Subcutaneous adipose tissue (tissue), 4 donors: ENCODE measurements around the gene NRAP. TPM values are rescaled to one million over a fixed set of nuclear protein-coding genes. Genes with fewer than 3 reads are reported as not detected.

Experiments used
- total RNA-seq, 4 donors: library from RNA; depleted of rRNA; stranded (reverse); fragments of >200 nt; gene quantifications; one replicate each; pipeline ENCODE4 v1.1.0, GENCODE V29; 2016
- TF ChIP-seq, protein P1 (sequence below): fragments of 450-650 bp; IDR thresholded peaks from one replicate; pipeline ENCODE4 v1.5.1; 2016; ENCODE audit warnings: low read depth, mild to moderate bottlenecking, control low read depth, antibody characterized with exemption, moderate library complexity

Gene NRAP, protein sequence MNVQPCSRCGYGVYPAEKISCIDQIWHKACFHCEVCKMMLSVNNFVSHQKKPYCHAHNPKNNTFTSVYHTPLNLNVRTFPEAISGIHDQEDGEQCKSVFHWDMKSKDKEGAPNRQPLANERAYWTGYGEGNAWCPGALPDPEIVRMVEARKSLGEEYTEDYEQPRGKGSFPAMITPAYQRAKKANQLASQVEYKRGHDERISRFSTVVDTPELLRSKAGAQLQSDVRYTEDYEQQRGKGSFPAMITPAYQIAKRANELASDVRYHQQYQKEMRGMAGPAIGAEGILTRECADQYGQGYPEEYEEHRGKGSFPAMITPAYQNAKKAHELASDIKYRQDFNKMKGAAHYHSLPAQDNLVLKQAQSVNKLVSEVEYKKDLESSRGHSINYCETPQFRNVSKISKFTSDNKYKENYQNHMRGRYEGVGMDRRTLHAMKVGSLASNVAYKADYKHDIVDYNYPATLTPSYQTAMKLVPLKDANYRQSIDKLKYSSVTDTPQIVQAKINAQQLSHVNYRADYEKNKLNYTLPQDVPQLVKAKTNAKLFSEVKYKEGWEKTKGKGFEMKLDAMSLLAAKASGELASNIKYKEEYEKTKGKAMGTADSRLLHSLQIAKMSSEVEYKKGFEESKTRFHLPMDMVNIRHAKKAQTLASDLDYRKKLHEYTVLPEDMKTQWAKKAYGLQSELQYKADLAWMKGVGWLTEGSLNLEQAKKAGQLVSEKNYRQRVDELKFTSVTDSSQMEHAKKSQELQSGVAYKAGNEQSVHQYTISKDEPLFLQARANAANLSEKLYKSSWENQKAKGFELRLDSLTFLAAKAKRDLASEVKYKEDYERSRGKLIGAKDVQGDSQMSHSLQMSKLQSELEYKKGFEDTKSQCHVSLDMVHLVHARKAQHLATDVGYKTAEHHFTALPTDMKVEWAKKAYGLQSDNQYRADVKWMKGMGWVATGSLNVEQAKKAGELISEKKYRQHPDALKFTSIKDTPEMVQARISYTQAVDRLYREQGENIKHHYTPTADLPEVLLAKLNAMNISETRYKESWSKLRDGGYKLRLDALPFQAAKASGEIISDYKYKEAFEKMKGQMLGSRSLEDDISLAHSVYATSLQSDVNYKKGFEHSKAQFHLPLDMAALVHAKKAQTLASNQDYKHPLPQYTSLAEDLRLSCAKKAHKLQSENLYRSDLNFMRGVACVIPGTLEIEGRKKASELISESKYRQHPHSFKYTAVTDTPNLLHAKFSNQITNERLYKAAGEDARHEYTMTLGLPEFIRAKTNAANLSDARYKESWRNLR (N-terminal part only)
- not detected for total RNA-seq

DNA sequence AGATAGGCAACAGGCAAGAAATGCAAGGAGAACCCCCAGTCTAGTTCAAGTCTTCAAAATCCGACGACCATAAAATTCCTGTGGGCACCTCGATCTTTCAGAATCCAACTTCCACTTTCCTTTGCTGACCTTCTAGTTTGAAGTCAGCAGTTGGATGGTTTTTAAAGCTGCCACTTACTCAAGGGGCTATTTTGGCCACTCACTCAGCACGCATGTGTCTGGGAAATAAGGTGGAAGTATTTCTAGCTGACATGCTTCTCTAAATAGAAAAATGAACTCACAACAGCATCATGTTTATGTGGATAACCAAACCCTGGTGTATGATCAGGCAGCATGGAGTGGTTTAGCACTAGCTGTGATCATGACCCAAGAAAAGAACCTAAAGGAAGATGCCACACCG is at the start of gene NRAP:
Gene NRAP, minus strand, starts transcription at position 134 of the 400 bp plus-strand sequence. CDS start 159 bp downstream, outside the sequence.
- TF ChIP-seq, protein P1, sequence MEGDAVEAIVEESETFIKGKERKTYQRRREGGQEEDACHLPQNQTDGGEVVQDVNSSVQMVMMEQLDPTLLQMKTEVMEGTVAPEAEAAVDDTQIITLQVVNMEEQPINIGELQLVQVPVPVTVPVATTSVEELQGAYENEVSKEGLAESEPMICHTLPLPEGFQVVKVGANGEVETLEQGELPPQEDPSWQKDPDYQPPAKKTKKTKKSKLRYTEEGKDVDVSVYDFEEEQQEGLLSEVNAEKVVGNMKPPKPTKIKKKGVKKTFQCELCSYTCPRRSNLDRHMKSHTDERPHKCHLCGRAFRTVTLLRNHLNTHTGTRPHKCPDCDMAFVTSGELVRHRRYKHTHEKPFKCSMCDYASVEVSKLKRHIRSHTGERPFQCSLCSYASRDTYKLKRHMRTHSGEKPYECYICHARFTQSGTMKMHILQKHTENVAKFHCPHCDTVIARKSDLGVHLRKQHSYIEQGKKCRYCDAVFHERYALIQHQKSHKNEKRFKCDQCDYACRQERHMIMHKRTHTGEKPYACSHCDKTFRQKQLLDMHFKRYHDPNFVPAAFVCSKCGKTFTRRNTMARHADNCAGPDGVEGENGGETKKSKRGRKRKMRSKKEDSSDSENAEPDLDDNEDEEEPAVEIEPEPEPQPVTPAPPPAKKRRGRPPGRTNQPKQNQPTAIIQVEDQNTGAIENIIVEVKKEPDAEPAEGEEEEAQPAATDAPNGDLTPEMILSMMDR, result no peak

DNA sequence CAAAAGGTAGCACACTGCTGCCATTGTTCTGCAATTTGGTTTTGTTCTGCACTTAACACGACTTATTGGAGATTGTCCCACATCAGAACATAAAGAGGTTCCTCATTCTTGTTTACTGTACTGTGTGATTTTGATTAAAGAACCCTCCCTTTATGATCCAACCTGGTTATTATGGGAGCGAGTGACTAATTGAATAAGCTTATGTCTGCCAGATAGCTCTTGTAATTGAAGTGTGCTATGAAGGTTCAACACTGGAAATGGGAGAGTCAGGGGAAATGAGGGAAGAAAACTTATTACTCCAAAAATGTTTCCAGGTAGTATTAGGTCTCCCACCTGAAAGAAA is 49.8 kb upstream of the NRAP start:
- TF ChIP-seq, protein P1, result no peak

DNA sequence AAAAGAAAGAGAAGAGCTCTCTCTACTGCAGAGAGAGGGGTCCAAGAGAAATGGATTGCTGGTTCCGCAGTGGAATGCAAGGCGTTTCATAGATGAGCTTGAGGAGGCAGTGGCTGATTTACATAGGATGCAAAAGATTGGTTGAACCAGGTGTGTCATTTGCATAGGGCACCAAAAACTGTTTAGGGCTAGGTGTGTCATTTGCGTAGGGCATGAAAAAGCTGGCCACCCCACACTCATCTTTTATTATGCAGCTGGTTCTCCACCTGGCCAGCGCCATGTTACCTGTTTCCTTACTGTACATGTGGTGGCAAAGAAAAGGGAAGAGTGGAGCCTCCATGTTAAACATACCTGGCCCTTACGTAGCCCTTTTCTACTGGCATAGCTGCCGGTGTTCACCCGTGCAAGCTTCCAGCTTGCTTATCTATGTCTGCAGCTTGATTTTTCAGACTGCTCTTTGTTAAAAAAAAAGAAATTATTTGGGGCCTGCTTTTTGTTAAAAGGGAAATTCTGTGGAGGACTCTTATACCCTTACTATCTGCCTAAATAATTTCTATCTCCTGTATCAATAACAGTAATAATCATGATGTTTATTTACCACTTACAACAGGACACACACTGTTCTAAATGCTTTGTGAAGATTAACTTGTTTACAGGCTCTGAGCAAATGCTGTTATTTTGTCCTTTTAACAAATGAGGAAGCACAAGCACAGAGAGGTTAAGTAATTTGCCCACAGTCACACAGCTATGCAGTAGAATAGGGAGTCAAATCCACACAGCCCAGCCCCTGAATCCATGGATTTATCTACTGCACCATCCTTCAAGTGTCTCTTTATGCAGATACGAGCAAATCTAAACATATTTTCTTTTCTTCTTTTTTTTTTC is 49.2 kb upstream of the NRAP start:
- TF ChIP-seq, protein P1, result no peak

DNA sequence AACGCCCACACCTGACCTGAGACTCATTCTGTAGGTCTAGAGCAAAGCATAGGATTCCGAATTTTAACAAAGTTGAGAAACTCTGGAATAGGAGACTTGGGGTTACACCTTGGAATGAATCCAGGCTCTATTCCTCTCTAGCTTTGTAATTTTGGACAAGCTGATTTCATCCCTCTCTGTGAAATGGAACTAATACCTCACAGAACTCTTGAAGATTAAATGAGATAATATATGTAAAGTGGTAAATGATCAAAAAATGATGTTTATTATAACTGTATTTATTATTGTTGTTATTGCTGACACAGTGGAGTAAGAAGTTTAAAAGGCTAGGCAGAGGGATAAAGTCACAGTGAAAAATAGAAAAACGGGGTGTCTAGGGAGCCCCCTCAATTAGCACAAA is 48.2 kb upstream of the NRAP start:
- TF ChIP-seq, protein P1, result no peak

DNA sequence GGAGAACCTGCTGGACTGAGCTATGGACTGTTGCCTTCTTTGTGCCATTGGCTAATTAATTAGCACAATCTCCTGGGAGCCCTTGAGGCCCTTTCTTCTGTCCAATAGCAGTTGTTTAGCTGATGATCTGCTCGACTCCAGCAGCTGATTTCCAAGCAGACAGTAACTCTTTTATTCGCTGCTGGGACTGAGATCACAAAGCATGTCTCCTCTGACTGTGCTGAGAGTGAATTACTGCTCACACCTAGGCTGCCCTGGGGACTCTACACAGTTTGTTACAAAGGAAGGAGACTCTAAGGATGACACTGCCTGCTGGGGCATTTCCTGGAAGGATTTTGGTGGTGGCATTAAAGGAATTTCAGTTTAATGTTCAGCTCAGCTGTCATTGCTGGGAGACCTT is 47.3 kb upstream of the NRAP start:
- TF ChIP-seq, protein P1, result no peak

DNA sequence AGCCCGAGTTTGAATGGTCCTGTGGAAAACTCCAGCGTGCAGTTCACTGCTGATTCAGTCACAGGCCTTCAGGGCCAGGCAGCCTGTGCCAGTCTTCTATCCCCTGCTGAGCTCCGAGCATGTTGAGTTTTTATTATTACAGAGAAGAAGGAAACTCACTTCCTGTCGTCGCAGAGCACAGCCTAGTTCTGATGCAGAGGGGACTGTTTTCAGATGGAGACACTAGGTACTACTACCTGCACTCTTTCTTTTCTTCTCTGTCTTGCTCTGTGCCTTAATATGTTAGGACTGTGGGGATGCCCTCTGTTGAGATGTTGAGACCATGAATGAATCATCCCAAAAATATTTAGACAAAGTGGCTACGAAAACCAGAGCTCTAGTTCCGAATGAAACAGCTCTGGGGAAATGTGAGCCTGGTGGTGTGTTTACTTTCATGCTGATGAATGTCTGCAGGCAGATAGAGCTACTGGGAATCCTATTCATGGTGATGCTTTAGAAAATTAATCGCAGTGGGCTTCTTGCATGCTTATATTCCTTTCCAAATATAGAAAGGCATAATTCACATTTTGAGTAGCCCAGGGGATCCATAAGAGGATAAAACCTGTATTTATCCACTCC is 45.5 kb upstream of the NRAP start:
- TF ChIP-seq, protein P1, result no peak
